Sciatic nerve (tissue), 2 donors: ENCODE data around the gene ZNF300. TPM values are rescaled to one million over a fixed set of nuclear protein-coding genes. Genes with fewer than 3 reads are reported as not detected.
"Not testable (repeated sequence)": the region's sequence is repeated elsewhere in the genome, so short reads cannot be mapped to it uniquely, and the experiment has no call there.

Experiments
- ATAC-seq: fragments of 200-7000 bp; cut with Tn5 transposase; one replicate; pipeline ENCODE4 v1.9.1; 2020; ENCODE audit warnings: mild to moderate bottlenecking, moderate library complexity
- DNase-seq: peaks from one replicate; pipeline ENCODE4 v3.0.0-alpha.2; 2020; ENCODE audit warnings: low spot score
- intact Hi-C: fragments of 100-400 bp; cut with DNase I; formaldehyde crosslinking; loops from one replicate; pipeline ENCODE4 v1.14.2; 2022
- total RNA-seq: library from RNA; stranded (reverse); fragmentation: NEBNext Ultra II Directional; extraction: Animal tissue kit (Norgen Biotek cat#: 25700); gene quantifications from one replicate; pipeline ENCODE4 v1.2.1, GENCODE V29; 2021
- donor health status: DM: no; HTN: no; CAD: no.
- donor health status: DM: no; HTN: no; CAD: no.

ZNF300 gene
- total RNA-seq, result 6.2 TPM

DNA sequence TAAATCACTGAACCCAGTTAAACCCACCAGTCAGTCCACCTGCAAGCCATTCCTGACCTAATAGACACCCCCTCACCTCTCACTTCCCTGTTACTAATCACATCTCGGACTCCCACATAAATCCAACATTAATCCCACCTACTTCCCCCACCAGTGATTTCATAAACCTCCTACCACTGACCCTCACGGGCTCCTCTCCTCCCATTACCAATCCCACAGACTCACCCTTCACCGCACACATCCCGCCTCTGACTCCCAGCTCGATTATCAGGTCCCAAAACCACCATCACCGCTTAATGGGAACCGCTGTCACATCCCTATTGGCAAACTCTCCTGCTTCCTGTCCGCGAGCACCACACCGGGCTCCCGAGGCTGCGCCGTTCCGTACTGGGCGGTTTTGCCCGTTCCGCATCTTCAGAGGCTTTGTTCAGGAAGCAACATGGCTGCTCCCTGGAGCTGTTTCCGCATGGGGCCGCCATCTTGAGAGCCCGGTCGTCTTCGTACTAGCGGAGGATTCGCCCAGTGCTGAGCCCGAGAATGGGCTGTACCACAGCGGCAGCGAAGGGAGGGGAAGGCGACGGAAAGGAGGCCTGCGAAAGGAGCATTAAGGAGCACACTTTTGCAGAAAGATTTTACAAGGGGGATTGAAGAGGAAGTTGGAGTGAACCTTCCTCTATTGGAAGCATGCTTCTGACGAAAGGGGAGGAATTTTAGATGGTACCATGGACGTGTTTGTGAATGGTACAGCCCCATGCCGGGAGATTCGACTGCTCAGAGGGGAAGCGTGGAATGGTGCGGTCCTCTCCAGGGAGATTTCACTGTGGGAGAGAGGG, at the start of gene ZNF300:
TSS of gene ZNF300 (minus strand) at position 502 of the 833 bp plus-strand sequence. CDS start 1,825 bp downstream, outside the sequence.
- peak; percentile 100 for ATAC-seq
- peak; percentile 87 for DNase-seq
- intact Hi-C loops, result no loop called here

GRCh38 chr5:150948539-150948938, 43.8 kb upstream of the ZNF300 start:
- DNase-seq (no peak), ATAC-seq (no peak)
- intact Hi-C loops, result no loop called here

GRCh38 chr5:150946351-150946905, 41.6 kb upstream of the ZNF300 start:
- ATAC-seq (peak; percentile 99), DNase-seq (peak; percentile 90)
- intact Hi-C loops, result no loop called here

DNA sequence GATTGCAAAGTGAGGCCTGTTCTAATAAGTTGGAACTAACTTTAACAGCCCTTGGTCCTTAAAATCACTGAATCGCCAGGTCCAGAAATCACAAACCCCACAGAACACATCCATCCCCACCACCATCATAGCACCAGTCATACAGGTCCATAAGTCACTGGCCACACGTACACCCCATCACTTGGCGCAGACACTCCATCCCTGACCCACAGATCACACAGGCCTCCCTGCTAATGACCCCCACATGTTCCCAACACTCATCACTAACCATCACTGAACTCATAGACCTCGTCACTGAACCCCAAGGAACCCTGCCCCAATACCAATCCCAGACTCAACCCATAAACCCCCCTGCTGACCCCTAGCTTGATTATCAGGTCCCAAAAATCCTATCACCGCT, 41.2 kb upstream of the ZNF300 start:
- ATAC-seq (peak; percentile 70), DNase-seq (no peak)
- intact Hi-C loops, result no loop called here

DNA sequence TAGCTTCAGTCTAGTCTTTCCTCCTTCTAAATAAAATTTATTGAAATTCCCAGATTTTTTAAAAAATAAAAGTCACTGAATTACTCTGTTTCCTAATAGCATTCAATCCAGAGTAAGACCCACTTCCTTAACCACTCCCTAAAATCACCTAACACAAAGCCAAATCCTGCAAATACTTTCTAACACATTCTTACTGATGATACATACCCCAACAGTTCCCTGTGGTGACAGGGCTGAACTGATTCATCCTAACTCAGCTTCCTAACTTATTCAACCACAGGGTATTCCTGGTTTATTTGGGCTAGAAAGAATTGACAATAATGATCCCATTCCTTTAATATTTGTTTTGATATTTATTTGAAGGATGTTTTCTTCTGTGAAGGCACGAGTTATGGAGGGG, 40.7 kb upstream of the ZNF300 start:
- no peak for DNase-seq
- intact Hi-C loops, result no loop called here
- no peak for ATAC-seq

GRCh38 chr5:150931368-150931965, 26.7 kb upstream of the ZNF300 start:
- no peak for ATAC-seq
- intact Hi-C loops, result no loop called here
- DNase-seq, result no peak

GRCh38 chr5:150918613-150919012, 13.8 kb upstream of the ZNF300 start:
- ATAC-seq, result no peak
- DNase-seq, result no peak
- intact Hi-C loops, result no loop called here

DNA sequence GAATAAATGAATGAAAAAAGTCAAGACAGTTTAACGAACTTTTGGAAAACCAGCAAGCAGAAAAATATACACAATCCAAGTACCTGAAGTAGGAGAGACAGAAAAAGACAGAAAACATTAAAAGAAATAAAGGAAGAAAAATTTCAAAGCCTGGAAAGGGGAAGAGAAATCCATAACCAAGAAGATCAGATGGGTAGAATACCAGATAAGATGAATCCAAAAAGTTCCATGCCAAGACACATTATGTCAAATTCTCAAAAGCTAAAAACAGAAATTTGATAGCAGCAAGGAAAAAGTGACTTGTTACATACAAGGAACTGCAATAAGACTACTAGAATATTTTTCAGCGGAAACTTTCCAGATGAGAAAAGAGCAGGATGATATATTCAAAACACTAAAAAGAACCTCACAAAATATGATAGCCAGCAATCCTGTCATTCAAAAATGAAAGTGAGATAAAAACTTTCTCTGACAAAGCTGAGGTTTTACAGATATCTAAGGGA, 7.6 kb upstream of the ZNF300 start:
- intact Hi-C loops, result no loop called here
- DNase-seq (no peak), ATAC-seq (no peak)

DNA sequence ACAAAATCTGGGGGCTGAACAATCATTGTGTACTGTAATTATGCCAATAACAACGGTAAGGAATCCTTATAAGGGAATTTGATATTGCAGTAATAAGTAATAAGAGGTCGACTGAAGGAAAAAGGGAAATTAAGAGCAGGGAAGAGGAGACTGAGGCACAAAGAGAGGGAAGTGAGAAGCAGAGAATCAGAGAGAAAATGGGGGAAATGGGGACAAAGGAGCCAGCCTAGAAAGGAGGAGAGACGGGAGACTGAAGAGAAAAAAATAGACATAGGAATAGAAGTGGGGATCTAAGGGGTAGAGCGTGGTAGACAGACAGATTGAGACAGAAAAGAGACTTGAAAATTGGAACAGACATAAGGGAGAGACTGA, 518 bp upstream of the ZNF300 start:
- intact Hi-C loops, result no loop called here
- DNase-seq (no peak), ATAC-seq (no peak)

- DNase-seq (no peak), ATAC-seq (no peak)
- intact Hi-C loops, result no loop called here
Observed at GRCh38 chr5:150901446-150901845, 3.3 kb downstream of the ZNF300 start.

DNA sequence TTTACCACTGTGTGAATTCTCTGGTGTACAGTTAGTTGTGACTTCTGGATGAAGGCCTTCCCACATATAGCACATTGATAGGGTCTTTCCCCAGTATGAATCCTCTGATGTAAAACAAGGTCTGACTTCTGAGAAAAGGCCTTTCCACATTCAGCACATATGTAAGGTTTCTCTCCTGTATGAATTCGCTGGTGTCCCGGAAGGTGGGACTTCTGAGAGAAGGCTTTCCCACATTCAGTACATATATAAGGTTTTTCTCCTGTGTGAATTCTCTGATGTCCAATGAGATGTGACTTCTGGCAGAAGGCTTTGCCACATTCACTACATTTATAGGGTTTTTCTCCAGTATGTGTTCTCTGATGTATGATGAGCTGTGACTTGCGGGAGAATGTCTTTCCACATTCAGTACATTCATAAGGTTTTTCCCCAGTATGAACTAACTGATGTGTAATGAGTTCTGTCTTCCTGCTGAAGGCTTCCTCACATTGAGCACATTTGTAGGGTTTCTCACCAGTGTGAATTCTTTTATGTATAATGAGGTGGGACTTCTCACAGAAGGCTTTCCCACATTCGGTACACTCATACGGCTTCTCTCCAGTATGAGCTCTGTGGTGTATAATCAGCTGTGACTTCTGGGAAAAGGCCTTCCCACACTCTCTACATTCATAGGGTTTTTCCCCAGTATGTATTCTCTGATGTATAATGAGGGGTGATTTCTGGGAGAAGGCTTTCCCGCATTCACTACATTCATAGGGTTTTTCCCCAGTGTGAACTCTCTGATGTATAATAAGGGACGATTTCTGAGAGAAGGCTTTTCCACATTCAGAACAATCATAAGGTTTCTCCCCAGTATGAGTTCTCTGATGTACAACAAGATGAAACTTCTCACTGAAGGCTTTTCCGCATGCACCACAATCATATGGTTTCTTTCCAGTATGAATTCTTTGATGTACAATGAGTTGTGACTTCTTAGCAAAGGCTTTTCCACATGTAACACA, 9.1 kb downstream of the ZNF300 start:
- DNase-seq (no peak), ATAC-seq (no peak)
- intact Hi-C loops, result no loop called here

DNA sequence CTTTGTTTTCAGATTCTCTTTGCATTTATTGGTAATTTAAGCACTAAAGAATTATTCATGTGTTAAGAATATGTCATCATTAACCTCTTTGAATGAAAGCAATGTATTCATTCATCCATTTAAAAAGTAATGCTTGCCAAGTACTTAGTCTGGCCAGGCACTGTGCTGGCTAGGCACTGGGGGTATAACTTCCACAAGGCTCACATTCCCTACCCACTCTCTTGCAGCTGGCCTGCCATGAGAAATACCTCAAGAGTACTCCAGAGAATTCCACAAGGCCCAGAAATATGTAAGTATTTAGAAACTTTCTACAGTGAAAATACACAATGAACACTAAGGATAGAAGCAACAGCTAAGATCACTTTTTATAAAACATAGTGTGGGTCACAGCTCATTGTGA, 25.4 kb downstream of the ZNF300 start:
- intact Hi-C loops, result no loop called here
- DNase-seq (no peak), ATAC-seq (no peak)

DNA sequence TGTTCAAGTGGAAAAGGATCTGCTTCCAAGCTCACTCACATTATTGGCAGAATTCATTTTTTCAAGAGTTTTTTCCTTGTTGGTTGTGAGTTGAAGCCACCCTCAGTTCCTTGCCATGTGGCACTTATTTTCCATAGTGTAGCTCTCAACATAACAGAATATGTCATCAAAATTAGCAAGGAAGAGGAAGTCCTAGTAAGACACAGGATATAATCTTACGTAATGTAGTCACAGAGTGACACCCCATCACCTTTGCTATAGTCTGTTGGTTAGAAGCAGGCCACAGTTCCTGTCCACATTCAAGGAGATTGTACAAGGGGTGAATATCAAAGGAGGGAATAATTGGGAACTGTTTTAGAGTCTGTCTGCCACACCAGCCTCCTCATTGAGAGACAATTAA, 42.7 kb downstream of the ZNF300 start:
- intact Hi-C loops, result no loop called here
- DNase-seq, result no peak
- no peak for ATAC-seq

- intact Hi-C loops, result no loop called here
- ATAC-seq (no peak), DNase-seq (no peak)
Observed at GRCh38 chr5:150860246-150860821, 44.4 kb downstream of the ZNF300 start.

GRCh38 chr5:150856700-150857099, 48.1 kb downstream of the ZNF300 start:
- DNase-seq, intact Hi-C loops, ATAC-seq: not testable (repeated sequence)

DNA sequence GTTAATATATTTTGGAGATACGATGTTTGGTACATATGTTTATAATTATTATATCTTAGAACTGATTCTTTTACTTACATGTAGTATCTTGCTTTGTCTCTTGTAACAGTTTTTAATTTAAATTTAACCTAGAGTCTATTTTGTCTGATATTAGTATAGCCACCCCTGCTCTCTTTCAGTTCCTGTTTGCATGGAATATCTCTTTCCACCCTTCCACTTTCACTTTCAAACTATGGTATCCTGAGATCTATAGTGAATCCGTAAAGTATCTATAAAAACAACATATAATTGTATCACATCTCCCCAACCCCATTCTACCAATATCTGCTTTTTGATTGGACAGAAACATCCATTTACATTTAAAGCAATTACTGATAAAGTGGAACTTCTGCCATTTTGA, 51.2 kb downstream of the ZNF300 start:
- ATAC-seq (no peak), DNase-seq (no peak)
- intact Hi-C loops, result no loop called here

DNA sequence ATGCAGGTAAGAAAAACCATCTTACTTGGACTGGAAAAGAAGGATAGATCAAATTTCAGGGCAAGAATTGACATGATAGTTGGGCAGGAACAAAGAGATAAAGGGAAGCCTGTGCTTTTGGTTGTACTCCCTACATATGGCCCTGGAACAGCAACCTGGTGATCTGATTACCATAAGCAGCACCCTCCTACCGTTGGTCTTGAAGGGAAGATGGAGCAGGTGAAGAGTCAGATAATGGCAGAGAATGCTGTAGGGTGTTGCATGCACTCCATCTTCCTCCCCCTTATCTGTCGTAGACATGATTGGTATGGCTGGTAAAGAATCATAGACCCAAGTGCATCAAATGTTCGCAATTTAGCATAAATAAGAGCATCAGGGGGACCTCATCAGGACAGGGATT, 53.7 kb downstream of the ZNF300 start:
- DNase-seq (no peak), ATAC-seq (no peak)
- intact Hi-C loops, result no loop called here

DNA sequence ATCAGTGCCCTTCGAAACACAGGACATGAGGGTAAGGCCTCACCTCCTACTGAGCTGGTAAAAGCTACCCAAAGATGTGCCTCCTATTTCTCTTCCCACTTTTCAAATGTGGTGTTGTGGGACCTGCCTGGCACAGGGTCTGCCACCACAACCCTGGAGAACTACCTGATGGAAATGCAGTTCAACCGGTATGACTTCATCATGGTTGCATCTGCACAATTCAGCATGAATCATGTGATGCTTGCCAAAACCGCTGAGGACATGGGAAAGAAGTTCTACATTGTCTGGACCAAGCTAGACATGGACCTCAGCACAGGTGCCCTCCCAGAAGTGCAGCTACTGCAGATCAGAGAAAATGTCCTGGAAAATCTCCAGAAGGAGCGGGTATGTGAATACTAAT, 56.5 kb downstream of the ZNF300 start:
- ATAC-seq (no peak), DNase-seq (no peak)
- intact Hi-C loops, result no loop called here

DNA sequence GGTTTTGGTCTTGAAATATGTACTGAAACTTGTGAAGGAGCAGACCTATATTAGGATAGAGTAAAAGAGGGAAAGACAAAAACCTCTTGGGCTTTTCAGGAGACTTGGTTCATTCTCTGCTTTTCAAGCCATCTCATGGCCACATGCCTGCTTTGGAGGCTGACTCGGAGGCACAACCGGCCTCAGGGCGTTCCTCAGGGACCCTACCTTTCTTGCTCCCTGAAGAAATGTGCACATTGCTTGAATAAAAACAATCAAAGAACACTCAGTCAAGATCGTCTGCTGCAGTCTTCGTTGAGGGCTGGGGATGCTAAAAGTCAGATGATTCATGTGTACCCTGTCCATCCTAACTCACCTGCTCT, 57.5 kb downstream of the ZNF300 start:
- ATAC-seq (no peak), DNase-seq (no peak)
- intact Hi-C loops, result no loop called here
